ENCODE measurements around the gene PXMP2. TPM values are rescaled to one million over a fixed set of nuclear protein-coding genes. Genes with fewer than 3 reads are reported as not detected.

The PXMP2 gene
- total RNA-seq, 1 experiment from 2014 or later, result 17.8 TPM

DNA sequence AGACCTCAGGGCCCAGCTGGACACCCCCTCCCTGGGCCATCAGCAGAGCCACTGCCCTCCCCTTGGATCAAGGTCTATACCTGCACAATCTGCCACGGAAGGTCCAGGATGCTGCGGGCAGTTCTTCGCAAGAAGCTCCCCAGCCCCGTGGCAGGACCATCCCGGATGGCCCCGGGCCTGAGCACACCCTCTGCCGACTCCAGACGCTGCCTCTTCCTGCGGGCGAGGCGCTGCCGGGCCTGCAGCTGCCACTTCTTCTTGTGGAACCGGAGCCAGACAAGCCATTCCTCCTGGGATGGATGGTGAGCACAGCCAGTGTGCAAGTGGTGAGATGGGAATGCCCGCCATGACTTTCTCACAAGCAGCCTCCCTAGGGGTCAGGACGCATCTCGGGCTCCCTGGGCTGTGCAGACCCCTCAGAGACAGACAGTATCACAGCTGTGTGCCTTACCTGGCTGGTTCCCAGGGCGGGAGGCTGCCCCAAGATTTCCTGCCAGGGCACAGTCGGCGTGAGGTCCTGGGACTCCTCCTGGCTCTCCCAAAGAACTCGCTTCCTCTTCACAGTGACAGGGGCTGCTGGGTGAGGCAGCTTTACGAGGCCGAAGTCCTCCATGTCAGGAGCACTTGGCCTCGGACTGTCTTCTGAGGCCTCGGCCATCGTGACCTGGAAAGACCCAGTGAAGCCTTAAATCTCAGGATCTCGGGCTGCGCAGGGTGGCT lies 38.0 kb upstream of the PXMP2 start:
- Histone ChIP-seq H2AFZ (ENCODE audit: low read length) (no peak overlapping the region), H4K20me1 (ENCODE audit: control insufficient read depth, insufficient read depth, insufficient read length) (no peaks in the 10 kb centered on the region), H2BK15ac (ENCODE audit: low read depth, low read length) (no peak overlapping the region), H2BK20ac (ENCODE audit: low read depth, low read length, poor library complexity, severe bottlenecking) (no peak overlapping the region), H3K9me3 (ENCODE audit: control insufficient read depth, low read depth, low read length) (no peaks in the 10 kb centered on the region), H3K9ac (ENCODE audit: extremely low read depth, insufficient read length, low read length) (no peak overlapping the region), H2AK5ac (ENCODE audit: insufficient read length, low read length) (no peak overlapping the region), H3K4me2 (ENCODE audit: insufficient read depth, insufficient read length, low read length) (no peak overlapping the region), H3K23me2 (ENCODE audit: insufficient read length, low read depth, low read length, poor library complexity, severe bottlenecking) (no peaks in the 10 kb centered on the region), H2BK12ac (ENCODE audit: insufficient read length, low read depth, low read length) (no peak overlapping the region), H3K27me3 (ENCODE audit: insufficient read depth, low read length) (no peaks in the 10 kb centered on the region), H3T11ph (ENCODE audit: low read length) (no peak overlapping the region), H4K5ac (ENCODE audit: insufficient read length, low read depth, low read length) (no peak overlapping the region), H4K8ac (replicated peaks; ENCODE audit: insufficient read length, low read depth, low read length) (no peak overlapping the region), H3K4me1 (ENCODE audit: insufficient read depth, low read length) (no peaks in the 10 kb centered on the region), H3K23ac (ENCODE audit: insufficient read length, low read depth, low read length) (no peak overlapping the region), H4K91ac (ENCODE audit: insufficient read length, low read depth, low read length) (no peak overlapping the region), H3K27ac (ENCODE audit: insufficient read length, low read depth, low read length) (no peak overlapping the region), H2BK120ac (ENCODE audit: low read depth, low read length, poor library complexity, severe bottlenecking) (no peak overlapping the region), H2BK5ac (ENCODE audit: insufficient read length, low read length) (no peak overlapping the region), H3K18ac (ENCODE audit: insufficient read length, low read depth, low read length) (no peak overlapping the region), H3K79me1 (ENCODE audit: insufficient read depth, low read depth, low read length, poor library complexity, severe bottlenecking) (no peaks in the 10 kb centered on the region), H3K4ac (ENCODE audit: low read depth, low read length) (no peak overlapping the region), H3K14ac (ENCODE audit: insufficient read depth, low read length) (no peak overlapping the region), H3K56ac (ENCODE audit: insufficient read length, low read depth, low read length) (no peak overlapping the region), H3K79me2 (ENCODE audit: insufficient read depth, low read length) (peaks cover 2% of the 10 kb centered on the region; the same call in 1 of the 2 replicates)
- Mint-ChIP-seq H3K27ac (no peak overlapping the region), H3K36me3 (ENCODE audit: insufficient read depth in 1 of 3, low read depth in 3 of 3) (peaks cover 30 to 88% (median 73%) of the 10 kb centered on the region in 3 experiments), H3K27me3 (ENCODE audit: low read depth) (no peaks in the 10 kb centered on the region), H3K9me3 (no peaks in the 10 kb centered on the region), H3K4me3 (no peak overlapping the region), H3K4me1 (no peaks in the 10 kb centered on the region)
- WGBS (ENCODE audit: extremely low coverage, insufficient read length, low lambda C conversion rate), result no CpG with 5 or more reads among the region's 27 CpGs
- TF ChIP-seq, protein P1, sequence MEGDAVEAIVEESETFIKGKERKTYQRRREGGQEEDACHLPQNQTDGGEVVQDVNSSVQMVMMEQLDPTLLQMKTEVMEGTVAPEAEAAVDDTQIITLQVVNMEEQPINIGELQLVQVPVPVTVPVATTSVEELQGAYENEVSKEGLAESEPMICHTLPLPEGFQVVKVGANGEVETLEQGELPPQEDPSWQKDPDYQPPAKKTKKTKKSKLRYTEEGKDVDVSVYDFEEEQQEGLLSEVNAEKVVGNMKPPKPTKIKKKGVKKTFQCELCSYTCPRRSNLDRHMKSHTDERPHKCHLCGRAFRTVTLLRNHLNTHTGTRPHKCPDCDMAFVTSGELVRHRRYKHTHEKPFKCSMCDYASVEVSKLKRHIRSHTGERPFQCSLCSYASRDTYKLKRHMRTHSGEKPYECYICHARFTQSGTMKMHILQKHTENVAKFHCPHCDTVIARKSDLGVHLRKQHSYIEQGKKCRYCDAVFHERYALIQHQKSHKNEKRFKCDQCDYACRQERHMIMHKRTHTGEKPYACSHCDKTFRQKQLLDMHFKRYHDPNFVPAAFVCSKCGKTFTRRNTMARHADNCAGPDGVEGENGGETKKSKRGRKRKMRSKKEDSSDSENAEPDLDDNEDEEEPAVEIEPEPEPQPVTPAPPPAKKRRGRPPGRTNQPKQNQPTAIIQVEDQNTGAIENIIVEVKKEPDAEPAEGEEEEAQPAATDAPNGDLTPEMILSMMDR (conservative IDR thresholded peaks at IDR 0.05), result no peak
- DNase-seq, result no peak

Measured in H9 (cell line).